ENCODE results near the gene ERFE. TPM values are rescaled to one million over a fixed set of nuclear protein-coding genes. Genes with fewer than 3 reads are reported as not detected.

The ERFE gene
- total RNA-seq, 1 experiment from 2014 or later, result 2.8 TPM

GRCh38 chr2:238173692-238174091 lies 14.9 kb downstream of the ERFE start:
- no peak overlapping the region for H2AFZ ChIP-seq (ENCODE audit: low read length)
- DNase-seq, result no peak
- H3K4me2 ChIP-seq (ENCODE audit: low read depth, low read length, poor library complexity, severe bottlenecking), result no peak overlapping the region
- no peaks in the 10 kb centered on the region for H3K9me2 ChIP-seq (replicated peaks; ENCODE audit: insufficient read depth, low read length)
- peaks cover 45% of the 10 kb centered on the region for H3K36me3 ChIP-seq (ENCODE audit: insufficient read depth, low read length)
- no peaks in the 10 kb centered on the region for H3K27me3 ChIP-seq (ENCODE audit: low read length)
- H4K20me1 ChIP-seq (ENCODE audit: insufficient read depth, low read depth, low read length), result 0 out of 2 replicates have a peak, but pooled peaks cover 9% of the 10 kb centered on the region
- no peak overlapping the region for H3K4me3 ChIP-seq (ENCODE audit: low read length)
- no peak overlapping the region for H3K9ac ChIP-seq (ENCODE audit: low read length)
- no peaks in the 10 kb centered on the region for H3K4me1 ChIP-seq (ENCODE audit: low read length)
- H3K27ac ChIP-seq (ENCODE audit: low read length), result no peak overlapping the region
- peaks cover 3% of the 10 kb centered on the region; the same call in 1 of the 2 replicates for H3K79me2 ChIP-seq (ENCODE audit: low read length)
- no peaks in the 10 kb centered on the region for H3K9me3 ChIP-seq (ENCODE audit: low read length)

- Histone ChIP-seq H3K27me3 (ENCODE audit: low read length) (no peaks in the 10 kb centered on the region), H3K4me2 (ENCODE audit: low read depth, low read length, poor library complexity, severe bottlenecking) (no peak overlapping the region), H3K9ac (ENCODE audit: low read length) (no peak overlapping the region), H3K27ac (ENCODE audit: low read length) (no peak overlapping the region), H3K79me2 (ENCODE audit: low read length) (peaks cover 5% of the 10 kb centered on the region; the same call in 1 of the 2 replicates), H3K9me2 (replicated peaks; ENCODE audit: insufficient read depth, low read length) (no peaks in the 10 kb centered on the region), H2AFZ (ENCODE audit: low read length) (no peak overlapping the region), H4K20me1 (ENCODE audit: insufficient read depth, low read depth, low read length) (0 out of 2 replicates have a peak, but pooled peaks cover 9% of the 10 kb centered on the region), H3K4me3 (ENCODE audit: low read length) (no peak overlapping the region), H3K4me1 (ENCODE audit: low read length) (no peaks in the 10 kb centered on the region), H3K36me3 (ENCODE audit: insufficient read depth, low read length) (peaks cover 51% of the 10 kb centered on the region), H3K9me3 (ENCODE audit: low read length) (no peaks in the 10 kb centered on the region)
- DNase-seq, result no peak
Measured at GRCh38 chr2:238174291-238174690, 15.5 kb downstream of the ERFE start.

GRCh38 chr2:238174701-238175100 lies 15.9 kb downstream of the ERFE start:
- Histone ChIP-seq H3K4me2 (ENCODE audit: low read depth, low read length, poor library complexity, severe bottlenecking) (no peak overlapping the region), H3K9me2 (replicated peaks; ENCODE audit: insufficient read depth, low read length) (no peaks in the 10 kb centered on the region), H2AFZ (ENCODE audit: low read length) (no peak overlapping the region), H3K36me3 (ENCODE audit: insufficient read depth, low read length) (peaks cover 55% of the 10 kb centered on the region), H3K9me3 (ENCODE audit: low read length) (no peaks in the 10 kb centered on the region), H3K9ac (ENCODE audit: low read length) (no peak overlapping the region), H3K79me2 (ENCODE audit: low read length) (peaks cover 7% of the 10 kb centered on the region; the same call in 1 of the 2 replicates), H4K20me1 (ENCODE audit: insufficient read depth, low read depth, low read length) (0 out of 2 replicates have a peak, but pooled peaks cover 9% of the 10 kb centered on the region), H3K4me3 (ENCODE audit: low read length) (no peak overlapping the region), H3K4me1 (ENCODE audit: low read length) (no peaks in the 10 kb centered on the region), H3K27ac (ENCODE audit: low read length) (no peak overlapping the region), H3K27me3 (ENCODE audit: low read length) (no peaks in the 10 kb centered on the region)
- DNase-seq, result no peak

DNA sequence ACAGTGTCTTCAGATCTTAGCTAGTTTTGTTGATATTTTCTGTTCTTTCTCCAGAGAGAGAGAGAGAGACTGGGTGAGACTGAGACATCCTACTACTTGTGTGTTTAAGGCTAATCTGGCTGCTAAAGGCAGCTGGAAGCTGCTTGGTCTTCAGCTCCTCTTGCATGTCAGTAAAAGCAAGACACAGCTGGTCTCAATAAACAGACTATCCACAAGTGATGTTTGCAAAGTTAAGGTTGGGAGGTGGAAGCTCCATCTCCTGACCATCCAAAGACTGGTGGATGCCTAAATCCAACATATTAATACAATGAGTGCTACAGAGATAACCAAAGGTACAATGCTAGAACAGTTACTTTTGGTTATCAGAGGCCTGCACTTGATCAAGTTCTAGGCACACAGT lies 17.8 kb downstream of the ERFE start:
- Histone ChIP-seq H3K27ac (ENCODE audit: low read length) (no peak overlapping the region), H3K4me2 (ENCODE audit: low read depth, low read length, poor library complexity, severe bottlenecking) (no peak overlapping the region), H3K9me3 (ENCODE audit: low read length) (no peaks in the 10 kb centered on the region), H3K9me2 (replicated peaks; ENCODE audit: insufficient read depth, low read length) (no peaks in the 10 kb centered on the region), H4K20me1 (ENCODE audit: insufficient read depth, low read depth, low read length) (0 out of 2 replicates have a peak, but pooled peaks cover 9% of the 10 kb centered on the region), H3K79me2 (ENCODE audit: low read length) (peaks cover 7% of the 10 kb centered on the region; the same call in 1 of the 2 replicates), H3K36me3 (ENCODE audit: insufficient read depth, low read length) (peaks cover 65% of the 10 kb centered on the region), H3K4me1 (ENCODE audit: low read length) (no peaks in the 10 kb centered on the region), H3K4me3 (ENCODE audit: low read length) (no peak overlapping the region), H3K27me3 (ENCODE audit: low read length) (no peaks in the 10 kb centered on the region), H2AFZ (ENCODE audit: low read length) (no peak overlapping the region), H3K9ac (ENCODE audit: low read length) (no peak overlapping the region)
- no peak for DNase-seq

- H3K36me3 ChIP-seq (ENCODE audit: insufficient read depth, low read length), result peaks cover 64% of the 10 kb centered on the region
- no peaks in the 10 kb centered on the region for H3K9me2 ChIP-seq (replicated peaks; ENCODE audit: insufficient read depth, low read length)
- H4K20me1 ChIP-seq (ENCODE audit: insufficient read depth, low read depth, low read length), result no peaks in the 10 kb centered on the region
- no peak overlapping the region for H3K4me2 ChIP-seq (ENCODE audit: low read depth, low read length, poor library complexity, severe bottlenecking)
- no peak overlapping the region for H3K4me3 ChIP-seq (ENCODE audit: low read length)
- no peak overlapping the region for H2AFZ ChIP-seq (ENCODE audit: low read length)
- H3K79me2 ChIP-seq (ENCODE audit: low read length), result peaks cover 7% of the 10 kb centered on the region; the same call in 1 of the 2 replicates
- no peak for DNase-seq
- no peak overlapping the region for H3K27ac ChIP-seq (ENCODE audit: low read length)
- H3K4me1 ChIP-seq (ENCODE audit: low read length), result no peaks in the 10 kb centered on the region
- H3K9ac ChIP-seq (ENCODE audit: low read length), result no peak overlapping the region
- H3K9me3 ChIP-seq (ENCODE audit: low read length), result no peaks in the 10 kb centered on the region
- H3K27me3 ChIP-seq (ENCODE audit: low read length), result no peaks in the 10 kb centered on the region
Measured at GRCh38 chr2:238180554-238180953, 21.8 kb downstream of the ERFE start.

DNA sequence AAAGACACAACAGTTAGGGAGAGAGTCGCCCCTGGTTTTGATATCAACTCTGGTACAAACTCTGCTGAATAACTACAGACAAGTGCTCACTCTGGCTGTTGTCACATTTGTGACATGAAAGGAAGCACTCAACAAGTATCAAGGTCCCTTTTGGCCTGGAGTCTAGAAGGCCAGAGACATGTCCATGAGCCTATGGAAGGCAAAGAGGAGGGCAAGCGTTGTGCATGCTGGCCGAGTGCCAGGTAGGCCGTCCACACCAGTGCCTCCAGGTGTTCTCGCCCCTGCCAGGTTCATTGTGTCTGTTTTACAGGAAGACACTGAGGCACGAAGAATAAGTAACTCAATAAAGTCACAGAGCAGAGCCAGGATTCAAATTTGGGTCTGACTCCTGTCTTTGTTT lies 23.6 kb downstream of the ERFE start:
- no peak overlapping the region for H3K9ac ChIP-seq (ENCODE audit: low read length)
- H3K27me3 ChIP-seq (ENCODE audit: low read length), result no peaks in the 10 kb centered on the region
- H3K27ac ChIP-seq (ENCODE audit: low read length), result no peak overlapping the region
- peaks cover 60% of the 10 kb centered on the region for H3K36me3 ChIP-seq (ENCODE audit: insufficient read depth, low read length)
- H3K9me2 ChIP-seq (replicated peaks; ENCODE audit: insufficient read depth, low read length), result no peaks in the 10 kb centered on the region
- H3K79me2 ChIP-seq (ENCODE audit: low read length), result peaks cover 6% of the 10 kb centered on the region; the same call in 1 of the 2 replicates
- H2AFZ ChIP-seq (ENCODE audit: low read length), result no peak overlapping the region
- no peak for DNase-seq
- no peaks in the 10 kb centered on the region for H4K20me1 ChIP-seq (ENCODE audit: insufficient read depth, low read depth, low read length)
- no peaks in the 10 kb centered on the region for H3K9me3 ChIP-seq (ENCODE audit: low read length)
- H3K4me1 ChIP-seq (ENCODE audit: low read length), result no peaks in the 10 kb centered on the region
- no peak overlapping the region for H3K4me3 ChIP-seq (ENCODE audit: low read length)
- no peak overlapping the region for H3K4me2 ChIP-seq (ENCODE audit: low read depth, low read length, poor library complexity, severe bottlenecking)

GRCh38 chr2:238183821-238184220 lies 25.1 kb downstream of the ERFE start:
- Histone ChIP-seq H4K20me1 (ENCODE audit: insufficient read depth, low read depth, low read length) (no peaks in the 10 kb centered on the region), H3K4me2 (ENCODE audit: low read depth, low read length, poor library complexity, severe bottlenecking) (no peak overlapping the region), H3K79me2 (ENCODE audit: low read length) (peaks cover 10% of the 10 kb centered on the region; the same call in 1 of the 2 replicates), H3K36me3 (ENCODE audit: insufficient read depth, low read length) (peaks cover 67% of the 10 kb centered on the region), H3K9me2 (replicated peaks; ENCODE audit: insufficient read depth, low read length) (no peaks in the 10 kb centered on the region), H3K9me3 (ENCODE audit: low read length) (no peaks in the 10 kb centered on the region), H3K27ac (ENCODE audit: low read length) (no peak overlapping the region), H3K4me3 (ENCODE audit: low read length) (no peak overlapping the region), H3K27me3 (ENCODE audit: low read length) (no peaks in the 10 kb centered on the region), H3K4me1 (ENCODE audit: low read length) (no peaks in the 10 kb centered on the region), H2AFZ (ENCODE audit: low read length) (no peak overlapping the region), H3K9ac (ENCODE audit: low read length) (no peak overlapping the region)
- no peak for DNase-seq

DNA sequence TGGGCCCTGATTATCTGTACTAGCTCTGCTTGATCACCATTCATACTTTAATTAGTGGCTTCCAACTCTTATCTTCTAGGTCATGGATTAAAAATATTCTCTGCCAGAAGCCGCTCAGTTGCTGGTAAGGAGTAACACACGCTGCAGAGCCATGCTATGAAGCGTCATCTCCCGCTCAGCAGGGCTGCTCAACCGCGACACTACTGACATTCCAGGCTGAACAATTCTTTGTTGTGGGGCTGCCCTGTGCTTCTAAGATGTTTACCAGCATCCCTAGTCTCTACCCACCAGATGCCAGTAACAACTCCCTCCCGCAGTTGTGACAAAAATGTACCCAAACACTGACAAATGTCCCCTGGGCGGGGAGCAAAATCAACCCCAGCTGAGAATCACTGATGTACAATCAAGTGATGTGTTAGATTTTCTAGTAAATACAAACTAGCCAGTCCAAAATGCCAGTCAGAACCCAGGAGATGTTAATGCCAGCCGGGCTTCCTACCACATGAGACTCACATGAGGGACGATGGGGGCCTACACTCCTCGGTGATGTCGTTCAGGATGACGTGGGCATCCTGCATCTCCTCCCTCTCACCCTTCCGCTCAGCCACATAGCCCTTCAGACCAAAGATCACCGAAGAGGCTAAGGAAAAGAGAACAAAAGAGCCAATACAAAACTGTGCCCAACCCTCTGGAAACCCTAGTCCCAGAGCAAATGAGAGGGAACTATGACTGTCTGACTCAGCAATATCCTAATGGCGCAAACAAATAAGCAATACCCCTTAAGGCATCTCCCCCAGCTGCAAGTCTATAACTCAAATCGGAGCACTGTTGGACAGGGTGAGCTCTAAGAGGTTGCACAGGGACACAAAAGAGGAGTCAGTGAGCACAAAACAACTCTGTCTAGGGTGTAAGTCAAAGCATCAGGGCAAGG lies 29.1 kb downstream of the ERFE start:
- H3K9me3 ChIP-seq (ENCODE audit: low read length), result no peaks in the 10 kb centered on the region
- H3K27ac ChIP-seq (ENCODE audit: low read length), result no peak overlapping the region
- no peak for DNase-seq
- peaks cover 39% of the 10 kb centered on the region for H3K36me3 ChIP-seq (ENCODE audit: insufficient read depth, low read length)
- no peaks in the 10 kb centered on the region for H3K27me3 ChIP-seq (ENCODE audit: low read length)
- peaks cover 7% of the 10 kb centered on the region; the same call in 1 of the 2 replicates for H3K79me2 ChIP-seq (ENCODE audit: low read length)
- H3K4me2 ChIP-seq (ENCODE audit: low read depth, low read length, poor library complexity, severe bottlenecking), result no peak overlapping the region
- H4K20me1 ChIP-seq (ENCODE audit: insufficient read depth, low read depth, low read length), result no peaks in the 10 kb centered on the region
- H3K4me3 ChIP-seq (ENCODE audit: low read length), result no peak overlapping the region
- no peaks in the 10 kb centered on the region for H3K9me2 ChIP-seq (replicated peaks; ENCODE audit: insufficient read depth, low read length)
- H3K4me1 ChIP-seq (ENCODE audit: low read length), result no peaks in the 10 kb centered on the region
- H2AFZ ChIP-seq (ENCODE audit: low read length), result no peak overlapping the region
- H3K9ac ChIP-seq (ENCODE audit: low read length), result no peak overlapping the region

Data from Karpas-422 (cell line).